Testis (tissue), 2 donors: ENCODE data around the gene CPXM2.

ENCODE experiments used
- POLR2A ChIP-seq: fragments of 450-650 bp; IDR thresholded peaks from one replicate; pipeline ENCODE4 v1.6.1; 2017; ENCODE audit warnings: antibody characterized with exemption, mild to moderate bottlenecking, moderate library complexity
- TF ChIP-seq, protein P1 (sequence below), 3 experiments: fragments of 450-650 bp in 2 of 3; fragments of 200-600 bp in 1 of 3; sonication (generic) in 1 of 3; IDR thresholded peaks; one replicate each; pipeline ENCODE4 v1.5.1; 2016 to 2019; ENCODE audit warnings: antibody characterized with exemption in 3 of 3, mild to moderate bottlenecking in 2 of 3, moderate library complexity in 1 of 3

DNA sequence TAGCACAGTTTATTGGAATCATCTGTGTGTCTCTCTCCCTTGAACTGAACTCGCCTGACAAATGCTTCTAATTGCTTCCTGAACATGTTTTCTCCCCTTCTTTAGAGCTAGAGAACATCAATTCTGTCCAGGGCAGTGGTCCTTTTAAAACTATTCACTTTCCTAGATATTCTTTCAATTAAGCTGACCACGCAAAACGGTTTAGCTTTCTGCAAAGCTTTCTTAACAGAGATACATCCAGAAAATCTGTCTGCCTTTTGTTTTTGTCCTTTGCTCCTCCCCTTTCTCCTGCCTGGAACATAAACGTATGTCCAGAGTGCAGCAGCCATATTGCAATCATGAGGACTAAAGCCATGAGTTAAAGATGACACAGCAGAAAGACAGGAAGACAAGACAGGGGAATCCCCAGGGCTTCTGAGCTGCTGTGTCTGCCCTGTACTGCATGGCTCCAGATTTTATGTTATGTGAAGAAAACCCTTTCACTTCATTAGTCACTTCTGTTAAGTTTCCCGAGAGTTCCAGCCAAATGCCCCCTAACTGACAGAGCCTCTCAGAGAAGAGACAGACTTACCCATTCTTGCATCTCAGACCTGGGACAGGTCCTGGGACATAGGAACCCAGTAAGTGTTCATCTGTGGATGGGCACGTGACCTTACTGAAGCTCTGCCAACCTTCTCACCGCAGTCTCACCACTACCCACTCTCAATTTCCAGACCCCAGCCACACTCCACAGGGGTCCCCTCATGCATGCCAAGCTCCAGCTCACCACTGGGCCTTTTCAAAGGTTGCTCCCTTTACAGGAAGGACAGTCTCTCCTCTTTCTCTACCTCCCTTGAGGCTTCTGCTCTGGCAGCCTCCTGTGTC, 35.0 kb upstream of the CPXM2 start:
- TF ChIP-seq, protein P1, sequence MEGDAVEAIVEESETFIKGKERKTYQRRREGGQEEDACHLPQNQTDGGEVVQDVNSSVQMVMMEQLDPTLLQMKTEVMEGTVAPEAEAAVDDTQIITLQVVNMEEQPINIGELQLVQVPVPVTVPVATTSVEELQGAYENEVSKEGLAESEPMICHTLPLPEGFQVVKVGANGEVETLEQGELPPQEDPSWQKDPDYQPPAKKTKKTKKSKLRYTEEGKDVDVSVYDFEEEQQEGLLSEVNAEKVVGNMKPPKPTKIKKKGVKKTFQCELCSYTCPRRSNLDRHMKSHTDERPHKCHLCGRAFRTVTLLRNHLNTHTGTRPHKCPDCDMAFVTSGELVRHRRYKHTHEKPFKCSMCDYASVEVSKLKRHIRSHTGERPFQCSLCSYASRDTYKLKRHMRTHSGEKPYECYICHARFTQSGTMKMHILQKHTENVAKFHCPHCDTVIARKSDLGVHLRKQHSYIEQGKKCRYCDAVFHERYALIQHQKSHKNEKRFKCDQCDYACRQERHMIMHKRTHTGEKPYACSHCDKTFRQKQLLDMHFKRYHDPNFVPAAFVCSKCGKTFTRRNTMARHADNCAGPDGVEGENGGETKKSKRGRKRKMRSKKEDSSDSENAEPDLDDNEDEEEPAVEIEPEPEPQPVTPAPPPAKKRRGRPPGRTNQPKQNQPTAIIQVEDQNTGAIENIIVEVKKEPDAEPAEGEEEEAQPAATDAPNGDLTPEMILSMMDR (IDR thresholded peaks at IDR 0.05): no peak
- no peak for TF ChIP-seq POLR2A
